Measurements from ENCODE around the gene SENP3. TPM values are rescaled to one million over a fixed set of nuclear protein-coding genes. Genes with fewer than 3 reads are reported as not detected.
A peak's percentile ranks its signal among the peaks of the same experiment; 100 is the strongest.

SENP3 gene
- total and polyA plus RNA-seq, 9 donors, result 33.8 to 43.6 (median 41.3) TPM

- DNase-seq, result no peak
- Histone ChIP-seq H3K9me3 (replicated peaks; ENCODE audit: control insufficient read depth, low read depth, low read length) (no peaks in the 10 kb centered on the region), H3K4me3 (ENCODE audit: low read length) (peak overlapping the region; percentile 50), H3K4me1 (ENCODE audit: control insufficient read depth, insufficient read depth, low read length) (peaks cover 14% of the 10 kb centered on the region), H3K36me3 (ENCODE audit: control insufficient read depth, insufficient read depth, low read length) (peaks cover 14% of the 10 kb centered on the region), H3K27ac (ENCODE audit: low read length) (peak overlapping the region; percentile 92), H3K27me3 (ENCODE audit: control insufficient read depth, insufficient read depth, low read length) (peaks cover 3% of the 10 kb centered on the region)
- WGBS (ENCODE audit: insufficient coverage), result 7% methylated on average over 6 of the region's 28 CpGs
Measured at GRCh38 chr17:7615265-7615747, 53.6 kb downstream of the SENP3 start.

GRCh38 chr17:7618608-7619007, 56.9 kb downstream of the SENP3 start:
- Histone ChIP-seq H3K4me3 (ENCODE audit: low read length) (no peak overlapping the region), H3K27me3 (ENCODE audit: control insufficient read depth, insufficient read depth, low read length) (peaks cover 3% of the 10 kb centered on the region), H3K9me3 (replicated peaks; ENCODE audit: control insufficient read depth, low read depth, low read length) (no peaks in the 10 kb centered on the region), H3K27ac (ENCODE audit: low read length) (no peak overlapping the region), H3K36me3 (ENCODE audit: control insufficient read depth, insufficient read depth, low read length) (no peaks in the 10 kb centered on the region), H3K4me1 (ENCODE audit: control insufficient read depth, insufficient read depth, low read length) (peaks cover 6% of the 10 kb centered on the region)
- no peak for DNase-seq
- 50% methylated on average over 1 of the region's 5 CpGs for WGBS (ENCODE audit: insufficient coverage)

- no peaks in the 10 kb centered on the region for H3K9me3 ChIP-seq (replicated peaks; ENCODE audit: control insufficient read depth, low read depth, low read length)
- 95% methylated on average over 7 of the region's 8 CpGs for WGBS (ENCODE audit: insufficient coverage)
- H3K27ac ChIP-seq (ENCODE audit: low read length), result no peak overlapping the region
- DNase-seq, result no peak
- H3K4me3 ChIP-seq (ENCODE audit: low read length), result no peak overlapping the region
- H3K36me3 ChIP-seq (ENCODE audit: control insufficient read depth, insufficient read depth, low read length), result peaks cover 3% of the 10 kb centered on the region
- peaks cover 3% of the 10 kb centered on the region for H3K27me3 ChIP-seq (ENCODE audit: control insufficient read depth, insufficient read depth, low read length)
- no peaks in the 10 kb centered on the region for H3K4me1 ChIP-seq (ENCODE audit: control insufficient read depth, insufficient read depth, low read length)
Measured at GRCh38 chr17:7620835-7621234, 59.1 kb downstream of the SENP3 start.

Other genes with a start within 250 kb of the SENP3 start
Only the 30 nearest of the 31 such genes appear.
- gene NEURL4, start 232.6 kb upstream of the SENP3 start, total RNA-seq, result 17.7 TPM
- gene NEURL4, start 232.6 kb upstream of the SENP3 start, polyA plus RNA-seq (ENCODE audit: insufficient read depth in 1 of 8, insufficient read length in 8 of 8, low replicate concordance in 1 of 8), result 10 to 100 TPM; 13.3 to 21.7 (median 19.2) TPM
- gene ACAP1, start 225.4 kb upstream of the SENP3 start, total RNA-seq, result 12.1 TPM
- 10 to 100 TPM in 2 of 8 donors, 1 to 10 TPM in 6; 4.7 to 10.2 (median 7.2) TPM for gene ACAP1, start 225.4 kb upstream of the SENP3 start, polyA plus RNA-seq (ENCODE audit: insufficient read depth in 1 of 8, insufficient read length in 8 of 8, low replicate concordance in 1 of 8)
- gene KCTD11, start 209.8 kb upstream of the SENP3 start, total RNA-seq, result 4.7 TPM
- 10 to 100 TPM in 1 of 8 donors, 1 to 10 TPM in 7; 6.8 to 10.5 (median 7.9) TPM for gene KCTD11, start 209.8 kb upstream of the SENP3 start, polyA plus RNA-seq (ENCODE audit: insufficient read depth in 1 of 8, insufficient read length in 8 of 8, low replicate concordance in 1 of 8)
- gene TMEM95, start 206.8 kb upstream of the SENP3 start, total RNA-seq, result not detected
- not detected for gene TMEM95, start 206.8 kb upstream of the SENP3 start, polyA plus RNA-seq (ENCODE audit: insufficient read depth in 1 of 8, insufficient read length in 8 of 8, low replicate concordance in 1 of 8)
- 0.31 TPM for gene TNK1, start 180.8 kb upstream of the SENP3 start, total RNA-seq
- gene TNK1, start 180.8 kb upstream of the SENP3 start, polyA plus RNA-seq (ENCODE audit: insufficient read depth in 1 of 8, insufficient read length in 8 of 8, low replicate concordance in 1 of 8), result 1 to 10 TPM in 2 of 8 donors, under 1 TPM in 6; 0.23 to 1.3 (median 0.70) TPM
- 14.2 TPM for gene PLSCR3, start 167.4 kb upstream of the SENP3 start, total RNA-seq
- gene PLSCR3, start 167.4 kb upstream of the SENP3 start, polyA plus RNA-seq (ENCODE audit: insufficient read depth in 1 of 8, insufficient read length in 8 of 8, low replicate concordance in 1 of 8), result 10 to 100 TPM; 24.2 to 38.9 (median 30.0) TPM
- gene TMEM256, start 157.8 kb upstream of the SENP3 start, total RNA-seq, result 100 TPM
- gene TMEM256, start 157.8 kb upstream of the SENP3 start, polyA plus RNA-seq (ENCODE audit: insufficient read depth in 1 of 8, insufficient read length in 8 of 8, low replicate concordance in 1 of 8), result 10 to 100 TPM; 45.4 to 70.0 (median 57.7) TPM
- gene NLGN2, start 154.1 kb upstream of the SENP3 start, total RNA-seq, result 7.7 TPM
- gene NLGN2, start 154.1 kb upstream of the SENP3 start, polyA plus RNA-seq (ENCODE audit: insufficient read depth in 1 of 8, insufficient read length in 8 of 8, low replicate concordance in 1 of 8), result 10 to 100 TPM; 20.6 to 36.2 (median 27.0) TPM
- gene SPEM1, start 141.6 kb upstream of the SENP3 start, total RNA-seq, result not detected
- not detected for gene SPEM1, start 141.6 kb upstream of the SENP3 start, polyA plus RNA-seq (ENCODE audit: insufficient read depth in 1 of 8, insufficient read length in 8 of 8, low replicate concordance in 1 of 8)
- gene SPEM2, start 136.3 kb upstream of the SENP3 start, total RNA-seq, result not detected
- gene SPEM2, start 136.3 kb upstream of the SENP3 start, polyA plus RNA-seq (ENCODE audit: insufficient read depth in 1 of 8, insufficient read length in 8 of 8, low replicate concordance in 1 of 8), result not detected
- not detected for gene SPEM3, start 133.1 kb upstream of the SENP3 start, total RNA-seq
- gene SPEM3, start 133.1 kb upstream of the SENP3 start, polyA plus RNA-seq (ENCODE audit: insufficient read depth in 1 of 8, insufficient read length in 8 of 8, low replicate concordance in 1 of 8), result under 1 TPM in 1 of 8 donors, not detected in 7; 0.26 TPM
- 0.93 TPM for gene TMEM102, start 126.5 kb upstream of the SENP3 start, total RNA-seq
- gene TMEM102, start 126.5 kb upstream of the SENP3 start, polyA plus RNA-seq (ENCODE audit: insufficient read depth in 1 of 8, insufficient read length in 8 of 8, low replicate concordance in 1 of 8), result 1 to 10 TPM in 4 of 8 donors, under 1 TPM in 4; 0.72 to 1.7 (median 0.95) TPM
- 1.6 TPM for gene FGF11, start 122.4 kb upstream of the SENP3 start, total RNA-seq
- gene FGF11, start 122.4 kb upstream of the SENP3 start, polyA plus RNA-seq (ENCODE audit: insufficient read depth in 1 of 8, insufficient read length in 8 of 8, low replicate concordance in 1 of 8), result 1 to 10 TPM; 1.0 to 4.8 (median 2.1) TPM
- gene CHRNB1, start 116.9 kb upstream of the SENP3 start, total RNA-seq, result 52.8 TPM
- 10 to 100 TPM; 58.0 to 80.8 (median 70.9) TPM for gene CHRNB1, start 116.9 kb upstream of the SENP3 start, polyA plus RNA-seq (ENCODE audit: insufficient read depth in 1 of 8, insufficient read length in 8 of 8, low replicate concordance in 1 of 8)
- gene ZBTB4, start 82.3 kb upstream of the SENP3 start, total RNA-seq, result 14.1 TPM
- gene ZBTB4, start 82.3 kb upstream of the SENP3 start, polyA plus RNA-seq (ENCODE audit: insufficient read depth in 1 of 8, insufficient read length in 8 of 8, low replicate concordance in 1 of 8), result 10 to 100 TPM; 20.1 to 31.6 (median 24.5) TPM
- gene SLC35G6, start 80.5 kb upstream of the SENP3 start, total RNA-seq, result not detected
- under 1 TPM in 6 of 8 donors, not detected in 2; 0.09 to 0.27 (median 0.18) TPM for gene SLC35G6, start 80.5 kb upstream of the SENP3 start, polyA plus RNA-seq (ENCODE audit: insufficient read depth in 1 of 8, insufficient read length in 8 of 8, low replicate concordance in 1 of 8)
- gene POLR2A, start 77.6 kb upstream of the SENP3 start, total RNA-seq, result 30.9 TPM
- 10 to 100 TPM; 42.0 to 81.0 (median 60.8) TPM for gene POLR2A, start 77.6 kb upstream of the SENP3 start, polyA plus RNA-seq (ENCODE audit: insufficient read depth in 1 of 8, insufficient read length in 8 of 8, low replicate concordance in 1 of 8)
- 13.2 TPM for gene TNFSF12, start 12.9 kb upstream of the SENP3 start, total RNA-seq
- 10 to 100 TPM; 22.2 to 35.9 (median 28.2) TPM for gene TNFSF12, start 12.9 kb upstream of the SENP3 start, polyA plus RNA-seq (ENCODE audit: insufficient read depth in 1 of 8, insufficient read length in 8 of 8, low replicate concordance in 1 of 8)
- gene TNFSF13, start 3.2 kb upstream of the SENP3 start, total RNA-seq, result 2.2 TPM
- gene TNFSF13, start 3.2 kb upstream of the SENP3 start, polyA plus RNA-seq (ENCODE audit: insufficient read depth in 1 of 8, insufficient read length in 8 of 8, low replicate concordance in 1 of 8), result 1 to 10 TPM; 3.5 to 5.9 (median 4.3) TPM
- gene CD68, start 17.7 kb downstream of the SENP3 start, total RNA-seq, result 15.7 TPM
- gene CD68, start 17.7 kb downstream of the SENP3 start, polyA plus RNA-seq (ENCODE audit: insufficient read depth in 1 of 8, insufficient read length in 8 of 8, low replicate concordance in 1 of 8), result 10 to 100 TPM; 20.2 to 56.6 (median 38.8) TPM
- 34.4 TPM for gene MPDU1, start 21.9 kb downstream of the SENP3 start, total RNA-seq
- 10 to 100 TPM; 43.2 to 63.6 (median 50.2) TPM for gene MPDU1, start 21.9 kb downstream of the SENP3 start, polyA plus RNA-seq (ENCODE audit: insufficient read depth in 1 of 8, insufficient read length in 8 of 8, low replicate concordance in 1 of 8)
- 1.4 TPM for gene SOX15, start 28.2 kb downstream of the SENP3 start, total RNA-seq
- 1 to 10 TPM; 1.6 to 4.1 (median 2.0) TPM for gene SOX15, start 28.2 kb downstream of the SENP3 start, polyA plus RNA-seq (ENCODE audit: insufficient read depth in 1 of 8, insufficient read length in 8 of 8, low replicate concordance in 1 of 8)
- gene FXR2, start 53.0 kb downstream of the SENP3 start, total RNA-seq, result 35.1 TPM
- gene FXR2, start 53.0 kb downstream of the SENP3 start, polyA plus RNA-seq (ENCODE audit: insufficient read depth in 1 of 8, insufficient read length in 8 of 8, low replicate concordance in 1 of 8), result 10 to 100 TPM; 31.4 to 37.2 (median 34.9) TPM
- gene SAT2, start 65.9 kb downstream of the SENP3 start, total RNA-seq, result 72.1 TPM
- 10 to 100 TPM; 61.5 to 82.1 (median 69.9) TPM for gene SAT2, start 65.9 kb downstream of the SENP3 start, polyA plus RNA-seq (ENCODE audit: insufficient read depth in 1 of 8, insufficient read length in 8 of 8, low replicate concordance in 1 of 8)
- 0.58 TPM for gene SHBG, start 68.2 kb downstream of the SENP3 start, total RNA-seq
- 1 to 10 TPM in 5 of 8 donors, under 1 TPM in 3; 0.63 to 1.5 (median 1.1) TPM for gene SHBG, start 68.2 kb downstream of the SENP3 start, polyA plus RNA-seq (ENCODE audit: insufficient read depth in 1 of 8, insufficient read length in 8 of 8, low replicate concordance in 1 of 8)
- 2.7 TPM for gene ATP1B2, start 89.0 kb downstream of the SENP3 start, total RNA-seq
- gene ATP1B2, start 89.0 kb downstream of the SENP3 start, polyA plus RNA-seq (ENCODE audit: insufficient read depth in 1 of 8, insufficient read length in 8 of 8, low replicate concordance in 1 of 8), result 10 to 100 TPM; 12.4 to 27.3 (median 23.4) TPM
- 17.9 TPM for gene TP53, start 125.6 kb downstream of the SENP3 start, total RNA-seq
- gene TP53, start 125.6 kb downstream of the SENP3 start, polyA plus RNA-seq (ENCODE audit: insufficient read depth in 1 of 8, insufficient read length in 8 of 8, low replicate concordance in 1 of 8), result 10 to 100 TPM; 33.8 to 51.8 (median 40.9) TPM
- 5.9 TPM for gene WRAP53, start 126.6 kb downstream of the SENP3 start, total RNA-seq
- 10 to 100 TPM in 1 of 8 donors, 1 to 10 TPM in 7; 7.9 to 10.0 (median 8.3) TPM for gene WRAP53, start 126.6 kb downstream of the SENP3 start, polyA plus RNA-seq (ENCODE audit: insufficient read depth in 1 of 8, insufficient read length in 8 of 8, low replicate concordance in 1 of 8)
- 3.6 TPM for gene EFNB3, start 143.3 kb downstream of the SENP3 start, total RNA-seq
- gene EFNB3, start 143.3 kb downstream of the SENP3 start, polyA plus RNA-seq (ENCODE audit: insufficient read depth in 1 of 8, insufficient read length in 8 of 8, low replicate concordance in 1 of 8), result 10 to 100 TPM in 1 of 8 donors, 1 to 10 TPM in 7; 4.0 to 11.6 (median 7.0) TPM
- gene DNAH2, start 155.8 kb downstream of the SENP3 start, total RNA-seq, result 4.6 TPM
- gene DNAH2, start 155.8 kb downstream of the SENP3 start, polyA plus RNA-seq (ENCODE audit: insufficient read depth in 1 of 8, insufficient read length in 8 of 8, low replicate concordance in 1 of 8), result 10 to 100 TPM in 2 of 8 donors, 1 to 10 TPM in 6; 3.9 to 18.3 (median 6.2) TPM